ENCODE data around the gene PUS7. TPM values are rescaled to one million over a fixed set of nuclear protein-coding genes. Genes with fewer than 3 reads are reported as not detected.

The PUS7 gene
- total and polyA plus RNA-seq, 2 donors from 2014 or later, result 2.6 to 10.6 TPM

DNA sequence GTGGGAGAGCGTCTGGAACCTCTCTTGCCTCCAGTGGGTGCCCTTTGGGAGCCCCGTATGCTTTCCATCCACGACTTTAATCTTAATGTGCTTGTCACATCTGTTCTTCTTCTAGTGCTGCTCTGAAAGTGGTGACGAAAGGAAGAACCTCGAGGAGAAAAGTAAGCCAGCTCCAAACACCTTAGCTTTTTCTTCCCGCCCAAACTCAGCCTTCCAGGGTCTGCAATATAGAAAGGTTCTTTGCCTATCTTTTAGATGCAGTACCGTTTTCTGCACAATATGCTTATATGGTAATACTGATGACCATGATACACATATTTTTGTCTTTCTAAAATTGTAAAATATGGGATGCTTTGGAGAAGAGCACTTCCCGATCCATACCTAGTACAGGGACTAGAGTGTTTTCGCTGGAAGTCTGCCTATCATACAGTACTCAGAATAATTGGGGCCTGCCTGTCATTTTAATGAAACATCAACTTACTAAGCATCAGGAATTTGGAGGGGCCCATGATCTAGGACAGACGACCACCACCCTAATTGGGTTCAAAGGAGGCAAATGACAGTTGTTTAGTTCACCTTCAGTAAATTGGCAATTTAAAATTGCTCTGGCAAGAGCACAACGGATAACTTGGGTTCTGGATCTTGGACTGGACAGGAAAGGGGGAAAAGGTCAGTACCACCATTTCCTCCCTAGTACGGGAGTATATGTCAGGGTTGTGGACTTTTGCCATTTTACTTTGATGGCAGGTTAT is 10.8 kb upstream of the PUS7 start:
- peak overlapping the region; percentile 82 to 98 (median 95) for H3K4me3 ChIP-seq (ENCODE audit: low read length in 3 of 3)
- TF ChIP-seq, protein P1, sequence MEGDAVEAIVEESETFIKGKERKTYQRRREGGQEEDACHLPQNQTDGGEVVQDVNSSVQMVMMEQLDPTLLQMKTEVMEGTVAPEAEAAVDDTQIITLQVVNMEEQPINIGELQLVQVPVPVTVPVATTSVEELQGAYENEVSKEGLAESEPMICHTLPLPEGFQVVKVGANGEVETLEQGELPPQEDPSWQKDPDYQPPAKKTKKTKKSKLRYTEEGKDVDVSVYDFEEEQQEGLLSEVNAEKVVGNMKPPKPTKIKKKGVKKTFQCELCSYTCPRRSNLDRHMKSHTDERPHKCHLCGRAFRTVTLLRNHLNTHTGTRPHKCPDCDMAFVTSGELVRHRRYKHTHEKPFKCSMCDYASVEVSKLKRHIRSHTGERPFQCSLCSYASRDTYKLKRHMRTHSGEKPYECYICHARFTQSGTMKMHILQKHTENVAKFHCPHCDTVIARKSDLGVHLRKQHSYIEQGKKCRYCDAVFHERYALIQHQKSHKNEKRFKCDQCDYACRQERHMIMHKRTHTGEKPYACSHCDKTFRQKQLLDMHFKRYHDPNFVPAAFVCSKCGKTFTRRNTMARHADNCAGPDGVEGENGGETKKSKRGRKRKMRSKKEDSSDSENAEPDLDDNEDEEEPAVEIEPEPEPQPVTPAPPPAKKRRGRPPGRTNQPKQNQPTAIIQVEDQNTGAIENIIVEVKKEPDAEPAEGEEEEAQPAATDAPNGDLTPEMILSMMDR (IDR thresholded peaks at IDR 0.05; ENCODE audit: borderline replicate concordance, extremely low read depth, insufficient read depth), result no peak
- no peaks in the 10 kb centered on the region for H3K9me3 ChIP-seq (ENCODE audit: control insufficient read depth in 2 of 3, insufficient read depth in 1 of 3, low read length in 3 of 3)
- DNase-seq (no peak), FAIRE-seq (no peak)
- peaks cover 0 to 1% (median 0%) of the 10 kb centered on the region in 3 donors for H3K36me3 ChIP-seq (ENCODE audit: control insufficient read depth in 2 of 3, insufficient read depth in 3 of 3, low read length in 3 of 3)
- H3K27ac ChIP-seq (ENCODE audit: low read depth in 2 of 2, low read length in 2 of 2), result peak overlapping the region; percentile 56 to 85
- peak overlapping the region; percentile 73 to 99 (median 96) for H3K9ac ChIP-seq (ENCODE audit: low read length in 3 of 3)
- intact Hi-C loops (cut with DNase I), result no loop called here
- peaks cover 0 to 17% (median 13%) of the 10 kb centered on the region in 3 donors for H3K4me1 ChIP-seq (ENCODE audit: control insufficient read depth in 2 of 3, insufficient read depth in 2 of 3, low read depth in 1 of 3, low read length in 3 of 3)
- H3K27me3 ChIP-seq (ENCODE audit: control insufficient read depth, insufficient read depth, low read length), result no peaks in the 10 kb centered on the region

DNA sequence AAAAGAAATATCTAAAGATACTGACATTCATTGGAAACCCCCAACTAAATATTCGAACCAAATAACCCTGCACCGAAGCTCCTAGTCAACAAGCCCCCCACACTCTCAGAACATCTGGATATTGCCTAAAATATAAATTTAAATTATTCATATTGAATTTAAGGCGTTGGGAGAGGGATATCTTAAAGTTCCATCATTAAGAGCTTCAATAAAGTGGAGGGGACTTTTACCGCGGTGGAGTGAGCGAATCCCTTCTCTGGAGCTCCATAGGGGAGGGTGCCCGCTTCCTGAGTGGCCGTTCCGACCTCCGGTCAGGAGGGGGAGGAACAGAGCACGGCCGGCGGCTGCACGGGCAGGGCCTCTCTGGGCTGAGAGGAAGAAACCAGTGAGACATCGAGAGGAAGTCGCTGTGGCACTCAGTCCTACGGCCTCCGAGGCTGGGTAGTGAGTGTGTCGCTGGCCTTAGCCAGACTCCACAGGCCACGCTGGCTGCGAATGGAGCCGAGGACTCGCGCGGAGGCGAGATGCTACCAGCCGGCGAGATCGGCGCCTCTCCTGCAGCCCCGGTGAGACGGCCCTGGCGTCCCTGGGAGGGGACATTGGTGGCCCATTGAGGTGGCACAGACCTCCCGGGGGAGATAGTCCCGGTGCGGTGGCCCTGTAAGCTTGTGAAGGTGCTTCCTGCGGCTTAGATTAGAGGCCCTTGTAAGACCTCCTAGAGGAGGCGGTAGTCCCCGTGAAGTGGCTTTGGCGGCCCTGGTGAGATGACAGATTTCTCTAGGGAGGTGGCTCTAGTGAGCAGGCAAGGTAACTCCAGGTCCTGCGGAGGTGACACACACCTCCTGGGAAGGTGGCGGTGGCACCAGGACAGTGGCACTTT is 10.0 kb upstream of the PUS7 start, which contains the start of gene RINT1:
TSS of gene RINT1 (plus strand) at position 410 of the 880 bp plus-strand sequence. CDS start at position 525, 115 bp downstream.
- TF ChIP-seq, protein P1 (IDR thresholded peaks at IDR 0.05; ENCODE audit: borderline replicate concordance, extremely low read depth, insufficient read depth), result peak; percentile 68
- Histone ChIP-seq H3K36me3 (ENCODE audit: control insufficient read depth in 2 of 3, insufficient read depth in 3 of 3, low read length in 3 of 3) (no peaks in the 10 kb centered on the region), H3K9me3 (ENCODE audit: control insufficient read depth in 2 of 3, insufficient read depth in 1 of 3, low read length in 3 of 3) (no peaks in the 10 kb centered on the region), H3K4me3 (ENCODE audit: low read length in 3 of 3) (peak within 1 kb of the TSS; percentile 82 to 98 (median 95)), H3K27me3 (ENCODE audit: control insufficient read depth, insufficient read depth, low read length) (no peaks in the 10 kb centered on the region), H3K4me1 (ENCODE audit: control insufficient read depth in 2 of 3, insufficient read depth in 2 of 3, low read depth in 1 of 3, low read length in 3 of 3) (peaks cover 0 to 17% (median 13%) of the 10 kb centered on the region in 3 donors), H3K27ac (ENCODE audit: low read depth in 2 of 2, low read length in 2 of 2) (peak within 1 kb of the TSS; percentile 56 to 85), H3K9ac (ENCODE audit: low read length in 3 of 3) (peak within 1 kb of the TSS; percentile 73 to 99 (median 96))
- intact Hi-C loops (cut with DNase I), result no loop called here
- DNase-seq, result peak; percentile 92 to 96 (median 95)
- peak; percentile 17 for FAIRE-seq

DNA sequence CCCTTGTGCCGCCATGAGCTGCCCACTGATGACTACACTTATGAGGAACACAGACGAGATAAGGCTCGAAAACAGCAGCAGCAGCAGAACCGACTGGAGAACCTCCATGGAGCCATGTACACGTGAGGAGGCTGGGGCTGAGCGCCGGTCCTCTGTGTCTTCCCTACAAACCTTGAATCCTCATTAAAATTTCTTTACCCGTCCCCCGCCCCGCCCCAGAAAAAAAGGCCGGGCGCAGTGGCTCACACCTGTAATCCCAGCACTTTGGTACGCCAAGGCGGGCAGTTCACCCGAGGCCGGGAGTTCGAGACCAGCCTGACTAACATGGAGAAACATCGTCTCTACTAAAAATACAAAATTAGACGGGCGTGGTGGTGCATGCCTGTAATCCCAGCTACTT is 8.5 kb upstream of the PUS7 start:
- no peak for FAIRE-seq
- Histone ChIP-seq H3K4me3 (ENCODE audit: low read length in 3 of 3) (no peak overlapping the region), H3K27me3 (ENCODE audit: control insufficient read depth, insufficient read depth, low read length) (no peaks in the 10 kb centered on the region), H3K36me3 (ENCODE audit: control insufficient read depth in 2 of 3, insufficient read depth in 3 of 3, low read length in 3 of 3) (no peaks in the 10 kb centered on the region), H3K9ac (ENCODE audit: low read length in 3 of 3) (no peak overlapping the region), H3K27ac (ENCODE audit: low read depth in 2 of 2, low read length in 2 of 2) (no peak overlapping the region), H3K9me3 (ENCODE audit: control insufficient read depth in 2 of 3, insufficient read depth in 1 of 3, low read length in 3 of 3) (no peaks in the 10 kb centered on the region), H3K4me1 (ENCODE audit: control insufficient read depth in 2 of 3, insufficient read depth in 2 of 3, low read depth in 1 of 3, low read length in 3 of 3) (peaks cover 0 to 17% (median 13%) of the 10 kb centered on the region in 3 donors)
- intact Hi-C loops (cut with DNase I), result no loop called here
- TF ChIP-seq, protein P1 (IDR thresholded peaks at IDR 0.05; ENCODE audit: borderline replicate concordance, extremely low read depth, insufficient read depth), result no peak
- no peak for DNase-seq

Data from kidney (tissue), 14 donors.